Transverse colon (tissue), 4 donors: Measurements from ENCODE around the gene ZBTB34.

ENCODE experiments used
- CTCF ChIP-seq, 5 experiments: fragments of 200-600 bp in 3 of 5; fragments of 450-650 bp in 2 of 5; sonication (generic) in 3 of 5; IDR thresholded peaks; 1 replicate in 2 of 5; 2 replicates in 3 of 5; pipeline ENCODE4 v1.5.1; 2016 to 2017; ENCODE audit warnings: antibody characterized with exemption in 5 of 5, inconsistent platforms in 3 of 5, mild to moderate bottlenecking in 2 of 5, moderate library complexity in 1 of 5
- EP300 ChIP-seq: sonication (generic); formaldehyde crosslinking; IDR thresholded peaks from one replicate; pipeline ENCODE4 v1.6.1; 2017; ENCODE audit warnings: antibody characterized with exemption, low read depth
- POLR2A ChIP-seq: fragments of 450-650 bp; IDR thresholded peaks from one replicate; pipeline ENCODE4 v1.6.1; 2016; ENCODE audit warnings: antibody characterized with exemption, mild to moderate bottlenecking, moderate library complexity
- POLR2AphosphoS5 ChIP-seq, 3 donors: sonication (generic); formaldehyde crosslinking; IDR thresholded peaks; one replicate each; pipeline ENCODE4 v1.6.1; 2016; ENCODE audit warnings: antibody characterized with exemption in 3 of 3

GRCh38 chr9:126838055-126838811 lies 22.2 kb upstream of the ZBTB34 start:
- no peak for TF ChIP-seq CTCF (IDR thresholded peaks at IDR 0.05)
- no peak for TF ChIP-seq POLR2A
- no peak for TF ChIP-seq EP300
- TF ChIP-seq POLR2AphosphoS5 (IDR thresholded peaks at IDR 0.05) = no peak
